Measurements from ENCODE around the gene RASGRF2.
A peak's percentile ranks its signal among the peaks of the same experiment; 100 is the strongest.

The RASGRF2 gene

DNA sequence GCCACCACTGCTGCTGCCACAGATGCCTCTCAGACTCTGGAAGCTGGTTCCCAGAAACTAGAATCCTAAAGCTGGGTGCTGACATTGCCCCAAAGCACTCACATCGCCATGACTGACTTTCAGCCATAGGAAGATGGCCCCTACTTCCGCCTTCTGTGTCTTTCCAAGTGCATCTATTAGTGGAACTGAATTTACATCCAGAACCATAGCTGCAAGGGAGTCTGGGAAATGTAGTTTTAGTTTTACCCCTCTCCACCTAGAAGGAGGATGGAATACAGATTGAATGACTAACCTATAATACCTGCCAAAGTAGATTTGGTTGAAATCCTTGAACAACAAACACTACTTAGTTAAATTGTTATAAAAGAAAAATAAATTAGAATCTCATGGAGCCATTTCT, 118.8 kb downstream of the RASGRF2 start:
- no peak overlapping the region for H3K4me3 ChIP-seq (ENCODE audit: low read depth, low read length)
- no peak for DNase-seq (ENCODE audit: low read depth)
- TF ChIP-seq, protein P1, sequence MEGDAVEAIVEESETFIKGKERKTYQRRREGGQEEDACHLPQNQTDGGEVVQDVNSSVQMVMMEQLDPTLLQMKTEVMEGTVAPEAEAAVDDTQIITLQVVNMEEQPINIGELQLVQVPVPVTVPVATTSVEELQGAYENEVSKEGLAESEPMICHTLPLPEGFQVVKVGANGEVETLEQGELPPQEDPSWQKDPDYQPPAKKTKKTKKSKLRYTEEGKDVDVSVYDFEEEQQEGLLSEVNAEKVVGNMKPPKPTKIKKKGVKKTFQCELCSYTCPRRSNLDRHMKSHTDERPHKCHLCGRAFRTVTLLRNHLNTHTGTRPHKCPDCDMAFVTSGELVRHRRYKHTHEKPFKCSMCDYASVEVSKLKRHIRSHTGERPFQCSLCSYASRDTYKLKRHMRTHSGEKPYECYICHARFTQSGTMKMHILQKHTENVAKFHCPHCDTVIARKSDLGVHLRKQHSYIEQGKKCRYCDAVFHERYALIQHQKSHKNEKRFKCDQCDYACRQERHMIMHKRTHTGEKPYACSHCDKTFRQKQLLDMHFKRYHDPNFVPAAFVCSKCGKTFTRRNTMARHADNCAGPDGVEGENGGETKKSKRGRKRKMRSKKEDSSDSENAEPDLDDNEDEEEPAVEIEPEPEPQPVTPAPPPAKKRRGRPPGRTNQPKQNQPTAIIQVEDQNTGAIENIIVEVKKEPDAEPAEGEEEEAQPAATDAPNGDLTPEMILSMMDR (IDR thresholded peaks at IDR 0.05; ENCODE audit: low read depth, low read length, missing control alignments), result no peak
- in situ Hi-C loops (cut with HindIII; ENCODE audit: low sequenced_read_pairs), result no loop called here

DNA sequence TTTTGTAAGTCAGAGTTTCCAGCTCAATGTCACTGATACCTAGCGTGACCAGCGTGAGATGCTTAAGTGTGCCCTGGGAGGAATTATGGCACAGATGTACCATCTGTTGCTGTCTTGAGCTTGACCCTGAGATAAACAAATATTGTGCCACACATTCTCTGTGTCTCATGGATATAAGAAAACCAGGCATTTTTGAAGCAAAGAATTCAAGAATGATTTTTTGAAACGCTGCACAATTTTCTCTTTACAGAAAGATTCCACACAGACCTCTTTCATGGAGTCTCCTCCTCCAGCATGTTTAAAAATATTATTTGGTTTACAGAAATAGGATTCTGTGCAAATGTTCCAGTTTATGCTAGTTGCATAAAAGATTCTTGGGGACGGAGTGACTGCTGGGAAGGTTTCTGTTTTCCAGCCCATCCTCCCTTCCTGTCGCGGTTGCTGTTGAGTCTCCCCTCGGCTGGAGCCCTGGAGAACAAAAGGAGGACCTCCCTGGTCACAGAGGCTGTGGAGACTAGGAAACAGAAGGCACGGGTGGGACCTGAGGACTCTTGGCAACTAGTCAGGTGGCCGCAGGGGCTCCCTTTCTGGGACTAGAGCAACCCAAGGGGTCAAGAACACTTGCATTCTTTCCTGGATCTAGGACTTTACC, 120.8 kb downstream of the RASGRF2 start:
- in situ Hi-C loops (cut with HindIII; ENCODE audit: low sequenced_read_pairs), result no loop called here
- TF ChIP-seq, protein P1 (IDR thresholded peaks at IDR 0.05; ENCODE audit: low read depth, low read length, missing control alignments), result no peak
- no peak overlapping the region for H3K4me3 ChIP-seq (ENCODE audit: low read depth, low read length)
- DNase-seq (ENCODE audit: low read depth), result no peak

DNA sequence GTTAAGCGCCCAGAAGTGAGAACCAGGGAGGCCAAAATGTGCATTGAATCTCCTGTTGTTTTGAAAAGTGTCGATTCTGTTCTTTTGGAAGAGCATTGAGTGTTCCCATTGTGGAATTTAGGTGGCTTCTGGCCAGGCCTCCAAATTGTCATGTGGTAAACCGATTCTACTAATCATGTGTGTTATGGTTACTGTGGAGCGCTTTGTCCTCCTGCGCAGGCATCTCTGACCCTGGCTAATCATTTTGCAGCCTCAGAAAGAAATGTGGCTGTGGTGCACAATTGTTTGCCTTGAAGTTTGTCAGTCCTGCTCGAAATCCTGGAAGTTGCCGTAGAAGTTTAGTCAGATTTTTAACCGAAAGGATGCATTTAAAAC, 121.3 kb downstream of the RASGRF2 start:
- TF ChIP-seq, protein P1 (IDR thresholded peaks at IDR 0.05; ENCODE audit: low read depth, low read length, missing control alignments), result no peak
- no peak overlapping the region for H3K4me3 ChIP-seq (ENCODE audit: low read depth, low read length)

DNA sequence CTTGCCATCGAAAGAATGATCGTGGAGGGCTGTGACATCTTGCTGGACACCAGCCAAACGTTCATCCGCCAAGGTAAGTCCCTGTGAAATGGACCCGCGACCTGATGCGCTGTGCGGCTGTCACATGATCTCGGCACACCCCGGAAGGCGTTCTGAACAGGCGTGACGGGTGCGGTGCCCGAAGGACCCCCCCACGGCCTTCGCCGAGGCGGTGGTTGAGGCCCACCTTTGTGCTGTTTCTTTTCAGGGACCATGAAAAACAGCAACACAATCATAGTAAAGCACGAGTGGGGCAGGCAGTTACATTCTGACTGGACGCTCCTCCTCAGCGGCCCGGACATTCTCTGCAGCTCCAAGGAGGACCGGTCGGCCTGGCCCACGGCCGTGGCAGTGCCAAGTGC, 126.7 kb downstream of the RASGRF2 start:
- DNase-seq (ENCODE audit: low read depth), result no peak
- H3K4me3 ChIP-seq (ENCODE audit: low read depth, low read length), result no peak overlapping the region
- TF ChIP-seq, protein P1 (IDR thresholded peaks at IDR 0.05; ENCODE audit: low read depth, low read length, missing control alignments), result no peak
- in situ Hi-C loops (cut with HindIII; ENCODE audit: low sequenced_read_pairs), result no loop called here

More for the DNA sequence above, 121.3 kb downstream of the RASGRF2 start:
- DNase-seq (ENCODE audit: low read depth), result peak; percentile 76
- in situ Hi-C loops (cut with HindIII; ENCODE audit: low sequenced_read_pairs), result no loop called here

DNA sequence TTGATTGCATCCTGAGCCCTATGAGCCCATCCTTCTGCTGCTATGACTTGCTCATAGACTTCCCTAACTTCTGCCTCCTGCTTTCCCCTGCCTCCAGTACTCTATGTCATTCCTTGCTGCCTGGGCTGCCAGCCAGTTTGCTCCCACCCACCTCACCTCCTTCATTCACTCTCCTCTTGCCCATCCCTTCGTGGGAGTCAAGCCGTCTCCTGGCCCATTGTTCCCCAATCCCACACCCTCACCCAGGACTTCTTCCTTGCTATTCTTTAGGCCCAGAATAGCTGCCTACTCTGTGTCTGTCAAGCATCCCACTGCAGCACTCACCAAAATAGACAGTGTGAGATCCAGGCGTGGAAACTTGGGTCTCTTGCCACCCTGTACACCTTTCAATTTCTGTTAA, 131.0 kb downstream of the RASGRF2 start:
- TF ChIP-seq, protein P1 (IDR thresholded peaks at IDR 0.05; ENCODE audit: low read depth, low read length, missing control alignments), result no peak
- in situ Hi-C loops (cut with HindIII; ENCODE audit: low sequenced_read_pairs), result no loop called here
- no peak overlapping the region for H3K4me3 ChIP-seq (ENCODE audit: low read depth, low read length)
- DNase-seq (ENCODE audit: low read depth), result no peak

DNA sequence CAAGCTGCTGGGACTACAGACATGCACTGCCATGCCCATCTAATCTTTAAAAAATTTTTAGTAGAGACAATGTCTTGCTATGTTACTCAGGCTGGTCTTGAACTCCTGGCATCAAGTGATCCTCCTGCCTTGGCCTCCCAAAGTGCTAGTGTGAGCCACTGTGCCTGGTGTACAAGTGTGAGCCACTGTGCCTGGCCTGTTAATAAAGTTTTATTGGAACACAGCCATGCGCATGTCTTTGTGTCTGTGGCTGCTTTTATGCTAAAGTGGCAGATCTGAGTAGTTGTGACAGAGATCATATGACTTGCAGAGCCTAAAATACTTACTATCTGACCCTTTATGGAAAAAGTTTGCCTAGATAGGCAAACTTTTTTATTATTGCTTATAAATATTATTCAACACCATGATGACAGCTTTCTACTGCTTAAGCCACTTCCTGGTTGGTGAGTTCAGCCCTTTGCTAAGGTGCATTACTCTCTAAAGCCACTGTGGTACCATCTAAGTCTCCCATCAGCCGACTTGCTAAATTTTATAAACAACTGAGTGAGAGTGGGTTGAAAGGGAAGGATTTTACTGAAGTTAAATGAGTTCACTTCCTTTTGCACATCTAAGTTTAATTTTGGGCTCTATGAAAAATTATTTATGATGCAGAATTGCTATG, 133.5 kb downstream of the RASGRF2 start:
- no peak for DNase-seq (ENCODE audit: low read depth)
- TF ChIP-seq, protein P1 (IDR thresholded peaks at IDR 0.05; ENCODE audit: low read depth, low read length, missing control alignments), result no peak
- H3K4me3 ChIP-seq (ENCODE audit: low read depth, low read length), result no peak overlapping the region
- in situ Hi-C loops (cut with HindIII; ENCODE audit: low sequenced_read_pairs), result no loop called here
